GM18517 (cell line): ENCODE results near the gene KCNRG.
"Not testable (repeated sequence)": the region's sequence is repeated elsewhere in the genome, so short reads cannot be mapped to it uniquely, and the experiment has no call there.

ENCODE experiments used
- ATAC-seq: cut with Tn5 transposase; IDR thresholded peaks from one replicate; pipeline ENCODE4 v1.9.1; 2021; ENCODE audit warnings: mild to moderate bottlenecking, moderate library complexity; ENCODE audit not compliant: unreplicated experiment

KCNRG gene, protein sequence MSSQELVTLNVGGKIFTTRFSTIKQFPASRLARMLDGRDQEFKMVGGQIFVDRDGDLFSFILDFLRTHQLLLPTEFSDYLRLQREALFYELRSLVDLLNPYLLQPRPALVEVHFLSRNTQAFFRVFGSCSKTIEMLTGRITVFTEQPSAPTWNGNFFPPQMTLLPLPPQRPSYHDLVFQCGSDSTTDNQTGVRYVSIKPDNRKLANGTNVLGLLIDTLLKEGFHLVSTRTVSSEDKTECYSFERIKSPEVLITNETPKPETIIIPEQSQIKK

DNA sequence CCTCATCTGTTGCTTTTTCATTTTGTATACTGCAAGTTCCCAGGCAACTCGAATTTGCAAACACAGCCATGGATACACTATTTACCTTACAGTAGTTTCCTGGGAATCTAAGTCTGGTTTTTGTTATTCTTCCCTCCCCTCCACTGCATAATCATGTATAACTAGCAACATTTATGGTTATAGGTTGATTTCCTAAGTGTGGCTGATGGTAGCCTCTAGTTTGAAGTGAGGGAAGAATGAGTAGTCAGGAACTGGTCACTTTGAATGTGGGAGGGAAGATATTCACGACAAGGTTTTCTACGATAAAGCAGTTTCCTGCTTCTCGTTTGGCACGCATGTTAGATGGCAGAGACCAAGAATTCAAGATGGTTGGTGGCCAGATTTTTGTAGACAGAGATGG, at the start of gene KCNRG:
Gene KCNRG, plus strand, starts transcription at position 187 of the 400 bp plus-strand sequence. Its CDS starts 50 bp downstream, at position 237.
- no peak for ATAC-seq

DNA sequence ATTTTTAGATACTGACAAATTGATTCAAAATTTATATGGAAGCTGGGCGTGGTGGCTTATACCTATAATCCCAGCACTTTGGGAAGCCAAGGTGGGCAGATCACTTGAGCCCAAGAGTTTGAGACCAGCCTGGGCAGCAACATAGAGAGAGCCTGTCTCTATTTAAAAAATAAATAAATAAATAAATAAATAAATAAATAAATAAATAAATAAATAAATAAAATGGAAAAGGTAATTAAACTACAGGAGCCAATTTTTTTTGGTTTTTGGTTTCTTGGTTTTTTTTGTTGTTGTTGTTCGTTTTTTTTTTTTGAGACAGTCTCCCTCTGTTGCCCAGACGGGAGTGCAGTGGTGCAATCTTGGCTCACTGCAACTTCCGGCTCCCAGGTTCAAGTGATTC, 47.8 kb upstream of the KCNRG start:
- ATAC-seq: no peak

DNA sequence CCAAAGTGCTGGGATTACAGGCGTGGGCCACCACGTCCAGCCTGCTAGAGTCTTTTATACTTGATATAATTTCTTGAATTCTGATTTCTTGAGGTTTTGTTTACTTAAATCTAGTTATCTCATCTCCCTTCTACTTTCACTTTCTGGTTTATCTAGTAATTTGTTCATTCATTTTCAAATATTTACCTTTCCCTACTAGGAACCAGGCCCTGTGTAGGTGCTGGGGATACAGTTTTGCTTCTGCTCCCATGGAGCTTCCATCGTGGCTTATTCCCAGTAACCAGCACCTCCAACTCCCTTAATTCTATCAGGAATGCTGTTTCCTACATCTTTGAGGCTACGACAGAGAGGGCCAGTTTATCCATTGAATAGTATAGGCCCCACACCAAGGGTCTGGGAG, 42.5 kb upstream of the KCNRG start:
- no peak for ATAC-seq

DNA sequence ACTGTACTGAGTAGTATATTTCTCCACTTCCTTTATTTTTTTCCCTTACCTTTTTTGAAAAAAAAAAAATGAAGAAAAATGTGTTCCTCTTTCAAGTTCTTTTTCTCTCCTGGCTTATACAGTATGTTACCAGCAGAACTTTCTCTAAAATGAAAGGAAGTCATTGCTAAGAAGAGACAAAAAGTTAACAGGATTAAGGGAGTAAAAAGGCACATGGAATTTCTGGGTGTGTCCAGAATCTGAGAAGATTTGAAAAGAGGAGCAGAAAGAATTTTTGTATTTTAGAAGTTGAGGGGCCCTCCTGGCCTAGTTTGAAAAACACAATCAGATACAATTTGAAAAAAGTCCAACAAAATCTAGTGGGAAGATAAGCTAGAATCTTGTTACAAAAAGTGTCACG, 39.4 kb upstream of the KCNRG start:
- ATAC-seq: no peak

DNA sequence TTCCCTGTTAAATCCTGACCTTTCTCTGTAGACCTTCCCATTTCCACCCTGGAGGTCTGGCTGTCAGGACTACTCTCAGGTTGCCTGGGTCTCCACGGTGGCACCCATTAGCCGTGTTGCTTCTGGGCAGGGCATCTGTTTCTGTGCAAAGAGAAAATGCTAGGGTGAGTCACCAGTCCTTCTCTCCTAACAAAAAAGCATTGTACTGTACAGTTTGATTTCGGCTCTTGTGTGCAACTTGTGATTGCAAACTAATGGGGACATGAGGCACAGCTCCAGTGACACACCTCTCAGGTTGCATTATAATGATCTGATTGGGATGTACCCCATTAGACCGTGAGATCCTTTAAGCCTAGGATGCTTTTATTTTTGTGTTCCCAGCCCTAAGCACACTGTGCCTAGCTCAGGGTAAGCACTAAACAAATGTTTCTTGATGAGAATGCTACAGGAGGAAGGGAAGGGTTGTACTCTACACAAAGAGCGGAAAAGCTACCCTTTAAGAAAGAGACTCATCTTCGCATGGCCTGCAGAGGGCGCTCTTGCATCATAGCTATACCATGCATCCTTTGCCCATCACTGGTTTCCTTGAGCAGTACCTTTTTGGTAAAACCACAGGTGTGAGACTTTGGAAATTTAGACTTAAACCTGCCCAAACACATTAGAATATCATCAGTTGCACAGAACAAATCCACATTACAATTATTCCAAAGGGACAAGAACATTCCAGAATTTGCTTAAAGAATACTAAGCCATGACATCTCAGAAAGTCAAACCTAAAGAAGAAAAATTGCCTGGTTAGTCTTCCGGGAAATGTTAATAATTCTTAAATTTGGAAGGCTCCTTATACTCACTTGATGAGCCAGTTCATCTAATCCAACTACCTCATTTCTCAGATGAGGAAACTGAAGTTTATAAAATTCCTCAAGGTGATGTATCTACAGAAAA, 38.7 kb upstream of the KCNRG start:
- peak; percentile 71 for ATAC-seq

DNA sequence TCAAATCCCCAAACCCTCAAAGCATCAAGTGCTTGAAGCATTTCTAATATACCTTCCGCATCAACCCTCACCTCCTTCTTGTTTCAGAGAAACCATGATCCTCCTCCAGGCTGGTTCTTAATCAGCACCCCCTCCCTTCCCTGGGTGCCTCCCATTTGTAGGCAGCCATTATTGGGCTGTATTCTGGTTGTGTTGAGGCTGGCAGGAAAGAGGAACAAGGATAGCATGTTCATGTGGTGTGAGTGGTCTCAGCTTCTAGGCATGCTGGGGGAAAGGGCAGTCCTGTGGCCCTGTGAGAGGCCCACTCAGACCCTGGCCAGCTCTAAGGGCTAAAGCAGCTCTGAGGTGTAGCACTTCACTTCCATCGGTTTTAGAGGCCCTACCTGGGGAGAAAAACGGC, 37.3 kb upstream of the KCNRG start:
- ATAC-seq: no peak

DNA sequence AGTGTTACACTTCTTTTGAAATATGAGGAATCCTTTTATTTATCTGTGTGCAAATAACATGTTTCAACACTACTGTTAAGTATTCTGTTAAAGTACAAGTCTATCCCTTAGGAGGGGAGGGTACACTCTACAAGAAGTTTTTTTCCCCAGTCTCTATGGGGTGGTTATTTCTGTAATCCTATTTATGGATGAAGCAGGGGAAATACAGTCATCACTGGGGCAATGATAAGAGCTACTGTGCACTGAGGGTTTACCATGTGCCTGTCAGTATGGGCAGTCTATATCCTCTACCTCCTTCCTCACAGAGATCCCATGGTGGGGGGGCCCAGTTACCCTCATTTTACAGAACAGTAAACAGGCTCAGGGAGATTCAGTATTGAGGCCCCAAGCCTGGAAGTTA, 35.0 kb upstream of the KCNRG start:
- no peak for ATAC-seq

DNA sequence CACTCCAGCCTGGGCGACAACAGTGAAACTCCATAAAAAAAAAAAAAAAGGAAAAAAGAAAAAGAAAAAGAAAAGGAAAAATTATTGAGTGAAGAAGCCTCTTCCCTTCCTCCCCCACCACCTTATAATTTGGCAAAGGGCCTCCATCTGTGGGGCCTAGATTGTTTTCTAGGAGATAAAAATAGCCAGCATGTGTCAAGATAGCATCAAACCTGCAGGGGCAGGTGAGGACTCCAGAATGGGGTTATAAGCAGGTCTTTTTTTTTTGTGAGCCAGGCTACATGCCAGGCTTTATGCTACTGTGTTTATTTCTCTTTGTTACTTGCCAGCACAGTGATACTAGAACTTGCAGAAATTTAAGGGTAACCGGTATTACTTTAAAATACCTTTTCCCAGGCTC, 30.1 kb upstream of the KCNRG start:
- ATAC-seq: no peak

DNA sequence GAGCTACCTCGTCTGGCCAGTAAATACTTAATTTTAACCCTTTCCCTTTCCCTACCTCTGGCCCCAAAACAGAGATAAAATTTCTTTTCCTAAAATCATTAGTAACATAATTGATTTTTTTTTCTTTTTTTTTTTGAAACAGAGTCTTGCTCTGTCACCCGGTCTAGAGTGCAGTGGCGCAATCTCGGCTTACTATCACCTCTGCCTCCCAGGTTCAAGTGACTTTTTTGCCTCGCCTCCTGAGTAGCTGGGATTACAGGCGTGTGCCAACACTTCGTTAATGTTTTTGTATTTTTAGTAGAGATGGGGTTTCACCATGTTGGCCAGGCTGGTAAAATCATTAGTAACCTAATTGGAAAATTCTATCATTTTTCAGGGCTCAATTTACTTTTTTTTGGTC, 28.8 kb upstream of the KCNRG start:
- ATAC-seq: no peak

DNA sequence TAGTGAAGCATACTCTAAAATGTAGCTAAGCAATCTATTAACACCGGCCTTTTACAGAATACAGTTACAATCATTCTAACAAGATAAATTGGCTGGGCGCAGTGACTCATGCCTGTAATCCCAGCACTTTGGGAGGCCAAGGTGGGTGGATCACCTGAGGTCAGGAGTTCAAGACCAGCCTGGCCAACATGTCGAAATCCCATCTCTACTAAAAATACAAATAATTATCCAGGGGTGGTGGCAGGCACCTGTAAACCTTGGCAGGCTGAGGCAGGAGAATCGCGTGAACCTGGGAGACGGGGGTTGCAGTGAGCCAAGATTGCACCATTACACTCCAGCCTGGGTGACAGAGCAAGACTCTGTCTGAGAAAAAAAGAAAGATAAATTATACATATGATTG, 24.6 kb upstream of the KCNRG start:
- ATAC-seq: not testable (repeated sequence)

DNA sequence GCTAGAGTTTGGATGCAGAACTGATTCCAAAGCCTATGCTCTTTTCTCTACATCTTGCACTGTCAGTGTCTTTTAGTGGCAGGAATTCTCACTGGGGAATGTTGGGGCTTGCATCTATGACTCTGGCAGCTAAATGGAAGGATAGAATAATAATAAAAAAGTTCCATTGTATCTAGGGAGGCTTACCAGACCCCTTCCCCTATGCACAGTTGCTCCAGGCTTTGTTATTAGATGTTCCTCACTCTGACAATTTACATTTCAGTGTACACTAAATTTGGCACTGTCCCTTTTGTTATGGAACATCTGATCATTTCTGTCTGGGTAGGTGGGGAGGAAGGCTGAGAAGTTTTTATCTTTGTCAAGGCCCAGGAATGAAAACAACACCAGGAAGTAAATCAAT, 22.1 kb upstream of the KCNRG start:
- ATAC-seq: no peak

DNA sequence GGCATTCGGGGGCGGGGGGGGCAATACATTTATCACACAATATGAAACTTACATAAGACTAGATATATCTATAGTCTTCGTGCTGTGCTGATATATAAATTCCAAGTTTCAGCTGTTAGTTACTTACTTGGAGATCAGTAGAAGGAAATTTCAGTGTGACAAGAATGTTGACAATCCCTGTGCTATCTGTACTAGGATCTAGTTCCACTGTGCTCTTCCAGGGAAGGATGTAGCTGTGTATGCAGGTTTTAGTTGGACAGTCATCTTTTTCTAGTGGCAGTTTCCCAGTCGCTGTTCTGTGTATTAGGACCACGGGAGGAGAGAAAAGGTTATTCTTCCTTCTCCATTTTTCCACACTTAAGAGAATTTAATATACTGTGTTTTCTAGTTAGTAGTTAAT, 21.6 kb upstream of the KCNRG start:
- no peak for ATAC-seq

DNA sequence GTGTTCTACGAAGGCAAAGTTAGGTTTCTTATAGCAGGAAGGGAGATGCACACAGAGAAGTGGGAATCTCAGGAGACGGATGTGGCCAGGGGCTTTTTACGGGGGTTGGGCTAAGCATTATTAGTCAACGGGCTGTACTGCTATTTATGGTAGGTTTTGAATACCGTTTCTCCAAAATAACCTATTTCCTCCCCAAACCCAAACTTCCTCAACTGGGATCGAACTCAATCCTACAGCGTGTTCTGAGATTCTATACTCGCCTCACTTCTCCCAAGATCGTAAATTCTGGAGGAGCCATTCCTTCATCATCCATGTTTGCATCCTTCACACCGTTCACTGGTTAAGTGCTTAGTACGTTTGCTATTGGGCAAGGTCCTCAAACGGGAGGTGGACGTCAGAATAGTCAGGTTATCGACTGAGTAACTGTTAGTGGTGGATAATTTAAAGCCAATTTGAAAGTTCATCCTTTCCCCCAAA, 19.6 kb upstream of the KCNRG start:
- ATAC-seq: no peak

DNA sequence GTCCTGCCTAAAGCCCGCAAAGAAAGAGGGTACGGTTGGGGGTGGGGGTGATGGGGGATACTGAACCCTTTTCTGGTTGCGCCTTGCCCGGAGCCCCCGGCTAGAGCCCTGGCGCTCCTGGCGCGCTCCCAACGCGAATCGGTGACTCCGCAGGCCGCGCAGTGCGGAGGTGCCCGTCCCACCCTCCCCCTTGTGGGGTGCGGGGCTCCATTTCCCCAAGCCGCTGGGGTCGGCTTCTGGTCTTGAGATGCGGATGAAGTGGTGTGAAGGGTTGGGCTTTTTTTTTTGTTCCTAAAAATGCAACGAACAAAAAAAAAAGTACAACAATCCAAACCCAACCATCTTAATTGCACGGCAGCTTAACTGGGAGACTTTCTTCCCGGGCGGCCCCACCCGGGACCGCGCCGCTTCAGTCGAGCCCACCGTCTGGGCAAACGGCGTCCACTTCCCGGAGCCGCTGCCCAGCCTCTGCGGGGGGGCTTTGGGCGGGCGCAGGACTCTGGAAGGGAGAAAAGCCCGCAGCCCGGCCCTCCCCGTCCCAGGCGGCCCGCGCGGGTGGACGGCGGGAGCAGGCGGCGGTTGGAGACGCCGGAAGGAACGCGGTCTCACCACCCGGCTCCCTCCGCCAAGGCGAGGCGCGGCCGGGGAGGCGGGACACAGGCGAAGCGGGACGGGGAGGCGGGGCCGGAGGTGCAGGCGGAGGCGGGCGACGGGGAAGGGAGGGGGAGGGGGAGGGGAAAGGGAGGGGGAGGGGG, 18.9 kb upstream of the KCNRG start:
- no peak for ATAC-seq

DNA sequence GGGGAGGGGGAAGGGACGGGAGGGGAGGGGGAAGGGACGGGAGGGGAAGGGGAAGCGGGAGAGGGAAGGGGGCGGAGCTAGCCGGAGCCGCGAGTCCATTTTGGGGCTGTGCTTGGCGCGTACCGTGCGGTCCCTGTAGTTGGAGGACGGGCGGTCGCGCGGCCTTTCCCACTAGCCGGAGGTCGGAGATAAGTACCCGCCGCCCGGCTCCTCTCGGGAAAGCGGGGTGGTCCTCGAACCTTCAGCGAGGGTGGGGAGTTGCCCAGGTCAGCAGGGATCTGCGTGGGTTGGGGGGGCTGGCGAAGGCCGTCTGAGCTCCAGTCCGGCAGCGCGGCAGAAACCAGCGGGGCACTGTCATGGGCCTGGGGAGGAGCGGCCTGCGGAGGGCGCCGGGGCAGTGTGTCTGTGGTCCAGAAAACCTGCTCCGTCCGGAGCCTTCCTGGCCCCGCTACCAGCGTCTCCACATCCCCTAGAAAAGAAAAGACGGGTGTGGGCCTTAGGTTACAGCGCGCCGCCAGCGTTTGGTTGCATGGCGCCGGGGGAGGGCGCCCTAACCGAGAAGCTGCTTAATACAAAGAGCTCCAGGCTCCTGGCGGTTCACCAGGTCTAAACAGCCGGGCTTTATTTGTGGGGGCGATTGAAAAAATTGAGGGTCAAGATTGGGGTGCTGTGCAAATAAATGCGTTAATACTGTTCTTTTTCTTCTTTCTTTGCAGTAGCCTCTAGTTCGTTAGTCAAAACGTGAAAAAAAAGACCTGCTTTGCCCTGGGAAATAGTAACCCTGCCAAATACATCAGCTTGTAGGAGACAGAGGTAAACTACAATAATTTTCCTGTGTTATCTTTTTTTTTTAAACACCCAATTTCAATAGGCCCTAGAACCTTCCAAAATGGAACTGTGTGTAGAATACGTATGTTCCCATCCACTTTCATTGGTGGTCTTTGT, 18.0 kb upstream of the KCNRG start, which contains the start of gene TRIM13:
Gene TRIM13, plus strand, starts transcription at position 92 of the 945 bp plus-strand sequence. CDS start 14,899 bp downstream, outside the sequence.
- ATAC-seq: peak; percentile 78

DNA sequence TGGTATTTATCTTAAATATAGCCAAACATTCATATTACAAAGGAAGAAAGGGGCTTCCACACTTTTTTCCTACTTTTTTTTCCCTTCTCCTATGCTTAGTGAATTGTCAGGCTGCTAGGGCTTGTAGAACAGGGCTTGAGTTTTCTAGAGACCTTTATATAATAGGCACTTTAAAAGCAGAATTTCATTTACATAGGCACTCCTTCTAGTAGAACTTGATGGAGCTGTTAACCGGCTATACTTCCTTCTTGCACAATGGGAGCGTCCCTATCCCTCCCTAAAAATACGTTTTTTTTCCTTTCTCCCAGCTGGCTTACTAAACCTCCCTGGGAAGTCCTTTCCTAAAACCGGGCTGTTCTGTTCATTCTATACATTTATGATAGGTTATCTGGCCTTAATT, 17.3 kb upstream of the KCNRG start:
- ATAC-seq: no peak

DNA sequence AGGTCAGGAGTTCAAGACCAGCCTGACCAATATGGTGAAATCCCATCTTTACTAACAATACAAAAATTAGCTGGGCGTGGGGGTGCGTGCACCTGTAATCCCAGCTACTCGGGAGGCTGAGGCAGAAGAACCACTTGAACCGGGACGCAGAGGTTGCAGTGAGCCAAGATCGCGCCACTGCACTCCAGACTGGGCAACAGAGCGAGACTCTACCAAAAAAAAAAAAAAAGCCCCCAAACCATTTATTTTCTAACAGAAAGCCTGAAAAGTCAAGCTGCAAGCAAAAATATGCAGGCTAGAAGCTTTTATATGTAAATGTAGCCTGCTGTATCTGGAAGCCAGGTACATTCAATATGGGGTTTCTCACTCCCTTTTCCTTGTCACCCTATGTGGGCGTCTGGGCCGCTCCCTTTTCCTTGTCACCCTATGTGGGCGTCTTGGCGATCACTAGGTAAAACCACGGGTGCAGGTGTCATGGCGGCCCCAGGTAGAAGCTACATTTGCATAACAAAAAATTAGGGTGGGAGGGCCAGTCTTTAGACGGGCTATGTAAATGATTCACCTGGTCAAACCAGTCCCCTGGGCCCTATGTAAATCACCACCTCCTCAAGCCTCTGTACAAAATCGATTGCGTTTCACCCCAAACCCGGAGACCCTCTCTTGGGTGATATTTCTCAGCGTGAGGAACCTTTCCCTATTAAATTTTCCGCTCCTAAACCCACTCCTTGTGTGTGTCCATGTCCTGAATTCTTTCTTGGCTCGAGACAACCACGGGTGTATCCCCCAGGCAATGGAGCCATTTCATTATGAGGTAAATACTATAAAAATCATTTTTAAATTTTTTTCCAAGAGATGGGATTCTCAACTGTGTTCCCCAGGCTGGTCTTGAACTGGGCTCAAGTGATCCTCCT, 16.3 kb upstream of the KCNRG start:
- ATAC-seq: no peak

DNA sequence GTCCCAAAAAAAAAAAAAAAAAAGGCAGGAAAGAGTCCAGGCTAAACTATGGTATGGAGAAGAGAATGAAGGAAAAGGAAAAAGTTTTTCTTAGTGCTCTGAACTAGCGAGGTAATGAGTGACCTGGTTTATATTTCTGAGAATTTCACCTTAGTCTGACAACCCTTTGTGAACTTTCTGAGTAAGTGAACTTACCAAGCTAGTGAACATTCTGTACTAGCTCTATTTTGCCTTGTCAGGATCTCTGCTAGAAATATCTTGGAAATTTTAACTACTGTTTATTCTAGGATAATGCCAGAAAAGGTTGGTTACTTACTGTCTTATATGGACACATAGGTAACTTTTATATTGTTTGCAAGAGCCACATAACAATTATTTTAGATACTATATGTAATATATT, 14.0 kb upstream of the KCNRG start:
- no peak for ATAC-seq
